Liver (tissue), 9 donors: ENCODE measurements around the gene MAPK8IP3. TPM values are rescaled to one million over a fixed set of nuclear protein-coding genes. Genes with fewer than 3 reads are reported as not detected.

Source experiments
- DNase-seq: peaks from one replicate; pipeline ENCODE4 v3.0.0-alpha.2; 2017; ENCODE audit warnings: low spot score
- H3K27ac ChIP-seq, 2 donors: one replicate each; pipeline ENCODE4 v1.7.0; 2013; ENCODE audit warnings: inconsistent platforms in 2 of 2, low read length in 2 of 2, control low read depth in 1 of 2, low read depth in 1 of 2, mild to moderate bottlenecking in 1 of 2
- H3K27me3 ChIP-seq, 4 donors: one replicate each; pipeline versions ENCODE4 v1.6.1 to v1.7.0; 2013; ENCODE audit warnings: low read length in 3 of 4, inconsistent platforms in 1 of 4, mild to moderate bottlenecking in 1 of 4, moderate library complexity in 1 of 4; ENCODE audit not compliant: control insufficient read depth in 4 of 4, insufficient read depth in 4 of 4
- H3K36me3 ChIP-seq, 4 donors: one replicate each; pipeline versions ENCODE4 v1.6.1 to v1.7.0; 2013; ENCODE audit warnings: low read length in 3 of 4, mild to moderate bottlenecking in 3 of 4, low read depth in 1 of 4, moderate library complexity in 1 of 4; ENCODE audit not compliant: control insufficient read depth in 4 of 4, insufficient read depth in 3 of 4
- H3K4me1 ChIP-seq, 4 donors: one replicate each; pipeline versions ENCODE4 v1.6.1 to v1.7.0; 2013; ENCODE audit warnings: low read length in 3 of 4, mild to moderate bottlenecking in 3 of 4, moderate library complexity in 1 of 4; ENCODE audit not compliant: control insufficient read depth in 4 of 4, insufficient read depth in 4 of 4
- H3K4me3 ChIP-seq, 3 donors: one replicate each; pipeline versions ENCODE4 v1.6.1 to v1.7.0; 2013; ENCODE audit warnings: low read length in 3 of 3, control low read depth in 1 of 3, low read depth in 1 of 3, mild to moderate bottlenecking in 1 of 3
- H3K9ac ChIP-seq, 2 donors: one replicate each; pipeline ENCODE4 v1.7.0; 2013; ENCODE audit warnings: low read length in 2 of 2, mild to moderate bottlenecking in 2 of 2, moderate library complexity in 2 of 2, control low read depth in 1 of 2, low read depth in 1 of 2
- H3K9me3 ChIP-seq, 4 donors: one replicate each; pipeline versions ENCODE4 v1.6.1 to v1.7.0; 2013; ENCODE audit warnings: low read length in 3 of 4; ENCODE audit not compliant: control insufficient read depth in 4 of 4
- ATF3 ChIP-seq: IDR thresholded peaks from 2 replicates; pipeline ENCODE4 v1.6.1; 2016; ENCODE audit warnings: antibody characterized with exemption
- EGR1 ChIP-seq, 2 donors: IDR thresholded peaks; 2 replicates each; pipeline ENCODE4 v1.6.1; 2016 to 2018; ENCODE audit warnings: antibody characterized with exemption in 2 of 2, low read depth in 2 of 2
- FOXA2 ChIP-seq: IDR thresholded peaks from 2 replicates; pipeline ENCODE4 v1.6.1; 2016; ENCODE audit warnings: antibody characterized with exemption
- GABPA ChIP-seq, 2 donors: IDR thresholded peaks in 1 of 2; conservative IDR thresholded peaks in 1 of 2; 2 replicates each; pipeline ENCODE4 v1.6.1; 2016; ENCODE audit warnings: antibody characterized with exemption in 2 of 2, mild to moderate bottlenecking in 1 of 2, moderate library complexity in 1 of 2
- HNF4A ChIP-seq, 2 donors: conservative IDR thresholded peaks; 2 replicates each; pipeline ENCODE4 v1.6.1; 2016; ENCODE audit warnings: antibody characterized with exemption in 2 of 2, mild to moderate bottlenecking in 2 of 2
- HNF4G ChIP-seq: IDR thresholded peaks from 2 replicates; pipeline ENCODE4 v1.6.1; 2016; ENCODE audit warnings: antibody characterized with exemption
- JUND ChIP-seq, 2 donors: IDR thresholded peaks; 2 replicates each; pipeline ENCODE4 v1.6.1; 2016; ENCODE audit warnings: antibody characterized with exemption in 2 of 2
- MAX ChIP-seq: IDR thresholded peaks from 2 replicates; pipeline ENCODE4 v1.6.1; 2016; ENCODE audit warnings: antibody characterized with exemption
- NR2F2 ChIP-seq: IDR thresholded peaks from 2 replicates; pipeline ENCODE4 v1.6.1; 2016; ENCODE audit warnings: antibody characterized with exemption
- REST ChIP-seq: IDR thresholded peaks from 2 replicates; pipeline ENCODE4 v1.6.1; 2016; ENCODE audit warnings: antibody characterized with exemption, mild to moderate bottlenecking
- RXRA ChIP-seq, 2 donors: IDR thresholded peaks; 2 replicates each; pipeline ENCODE4 v1.6.1; 2017 to 2018; ENCODE audit warnings: antibody characterized with exemption in 2 of 2, mild to moderate bottlenecking in 1 of 2
- SP1 ChIP-seq: IDR thresholded peaks from 2 replicates; pipeline ENCODE4 v1.6.1; 2018; ENCODE audit warnings: antibody characterized with exemption, mild to moderate bottlenecking
- TAF1 ChIP-seq: conservative IDR thresholded peaks from 2 replicates; pipeline ENCODE4 v1.6.1; 2016; ENCODE audit warnings: antibody characterized with exemption, mild to moderate bottlenecking
- YY1 ChIP-seq: IDR thresholded peaks from 2 replicates; pipeline ENCODE4 v1.6.1; 2016; ENCODE audit warnings: antibody characterized with exemption, mild to moderate bottlenecking
- WGBS: extraction: QIAGEN DNeasy Blood & Tissue Kit; methylation state at CpG from one replicate; pipeline ENCODE4 v1.1.7; 2013; 5-methylcytosine and 5-hydroxymethylcytosine counted together
- polyA plus RNA-seq, 2 donors: library from polyadenylated mRNA; stranded (reverse) in 1 of 2; unstranded in 1 of 2; fragments of 200-250 nt in 1 of 2; fragments of >200 nt in 1 of 2; fragmentation: Nextera tagmentation in 1 of 2; extraction: Ambion mirVana in 1 of 2; gene quantifications; one replicate each; pipeline versions ENCODE4 v1.2.1 to v1.2.3, GENCODE V29; 2013 to 2015
- total RNA-seq, 2 donors: library from RNA; depleted of rRNA; stranded (reverse); fragments of >200 nt; gene quantifications; one replicate each; pipeline ENCODE4 v1.2.3, GENCODE V29; 2014
- TF ChIP-seq, protein P1 (sequence below): IDR thresholded peaks from 2 replicates; pipeline ENCODE4 v1.6.1; 2016; ENCODE audit warnings: antibody characterized with exemption
- TF ChIP-seq, protein P2 (sequence below): fragments of 150-350 bp; IDR thresholded peaks from 2 replicates; pipeline ENCODE4 v1.5.1; 2017; ENCODE audit warnings: improper control_type of control experiment, low read depth, low read length; ENCODE audit not compliant: missing input control
- donor health status: healthy.
- donor health status: healthy.
- donor health status: healthy.
- donor health status: healthy.
- donor health status: healthy.

MAPK8IP3 gene
- total and polyA plus RNA-seq, 4 donors, result 4.1 to 43.0 (median 9.3) TPM

DNA sequence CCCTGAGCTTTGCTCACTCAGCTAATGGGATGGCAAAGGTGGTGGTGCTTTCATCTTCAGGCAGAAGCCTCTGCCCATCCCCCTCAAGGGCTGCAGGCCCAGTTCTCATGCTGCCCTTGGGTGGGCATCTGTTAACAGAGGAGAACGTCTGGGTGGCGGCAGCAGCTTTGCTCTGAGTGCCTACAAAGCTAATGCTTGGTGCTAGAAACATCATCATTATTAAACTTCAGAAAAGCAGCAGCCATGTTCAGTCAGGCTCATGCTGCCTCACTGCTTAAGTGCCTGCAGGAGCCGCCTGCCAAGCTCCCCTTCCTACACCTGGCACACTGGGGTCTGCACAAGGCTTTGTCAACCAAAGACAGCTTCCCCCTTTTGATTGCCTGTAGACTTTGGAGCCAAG is 5.7 kb upstream of the MAPK8IP3 start:
- peaks cover 4 to 39% (median 12%) of the 10 kb centered on the region in 4 donors for H3K36me3 ChIP-seq
- peaks cover 0 to 7% (median 0%) of the 10 kb centered on the region in 4 donors for H3K4me1 ChIP-seq
- DNase-seq, result no peak
- no peak overlapping the region for H3K27ac ChIP-seq
- no peaks in the 10 kb centered on the region for H3K27me3 ChIP-seq
- H3K9ac ChIP-seq, result no peak overlapping the region
- 93% methylated on average over 3 of the region's 3 CpGs for WGBS
- TF ChIP-seq RXRA (IDR thresholded peaks at IDR 0.05), result no peak
- TF ChIP-seq, protein P1, sequence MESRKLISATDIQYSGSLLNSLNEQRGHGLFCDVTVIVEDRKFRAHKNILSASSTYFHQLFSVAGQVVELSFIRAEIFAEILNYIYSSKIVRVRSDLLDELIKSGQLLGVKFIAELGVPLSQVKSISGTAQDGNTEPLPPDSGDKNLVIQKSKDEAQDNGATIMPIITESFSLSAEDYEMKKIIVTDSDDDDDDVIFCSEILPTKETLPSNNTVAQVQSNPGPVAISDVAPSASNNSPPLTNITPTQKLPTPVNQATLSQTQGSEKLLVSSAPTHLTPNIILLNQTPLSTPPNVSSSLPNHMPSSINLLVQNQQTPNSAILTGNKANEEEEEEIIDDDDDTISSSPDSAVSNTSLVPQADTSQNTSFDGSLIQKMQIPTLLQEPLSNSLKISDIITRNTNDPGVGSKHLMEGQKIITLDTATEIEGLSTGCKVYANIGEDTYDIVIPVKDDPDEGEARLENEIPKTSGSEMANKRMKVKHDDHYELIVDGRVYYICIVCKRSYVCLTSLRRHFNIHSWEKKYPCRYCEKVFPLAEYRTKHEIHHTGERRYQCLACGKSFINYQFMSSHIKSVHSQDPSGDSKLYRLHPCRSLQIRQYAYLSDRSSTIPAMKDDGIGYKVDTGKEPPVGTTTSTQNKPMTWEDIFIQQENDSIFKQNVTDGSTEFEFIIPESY, result no peak
- TF ChIP-seq HNF4G, result no peak
- no peak for TF ChIP-seq GABPA (IDR thresholded peaks at IDR 0.05 in 1 of 2, conservative IDR thresholded peaks at IDR 0.05 in 1 of 2)
- no peak for TF ChIP-seq REST
- TF ChIP-seq ATF3, result no peak
- TF ChIP-seq NR2F2, result no peak
- no peak for TF ChIP-seq HNF4A (conservative IDR thresholded peaks at IDR 0.05)
- TF ChIP-seq, protein P2, sequence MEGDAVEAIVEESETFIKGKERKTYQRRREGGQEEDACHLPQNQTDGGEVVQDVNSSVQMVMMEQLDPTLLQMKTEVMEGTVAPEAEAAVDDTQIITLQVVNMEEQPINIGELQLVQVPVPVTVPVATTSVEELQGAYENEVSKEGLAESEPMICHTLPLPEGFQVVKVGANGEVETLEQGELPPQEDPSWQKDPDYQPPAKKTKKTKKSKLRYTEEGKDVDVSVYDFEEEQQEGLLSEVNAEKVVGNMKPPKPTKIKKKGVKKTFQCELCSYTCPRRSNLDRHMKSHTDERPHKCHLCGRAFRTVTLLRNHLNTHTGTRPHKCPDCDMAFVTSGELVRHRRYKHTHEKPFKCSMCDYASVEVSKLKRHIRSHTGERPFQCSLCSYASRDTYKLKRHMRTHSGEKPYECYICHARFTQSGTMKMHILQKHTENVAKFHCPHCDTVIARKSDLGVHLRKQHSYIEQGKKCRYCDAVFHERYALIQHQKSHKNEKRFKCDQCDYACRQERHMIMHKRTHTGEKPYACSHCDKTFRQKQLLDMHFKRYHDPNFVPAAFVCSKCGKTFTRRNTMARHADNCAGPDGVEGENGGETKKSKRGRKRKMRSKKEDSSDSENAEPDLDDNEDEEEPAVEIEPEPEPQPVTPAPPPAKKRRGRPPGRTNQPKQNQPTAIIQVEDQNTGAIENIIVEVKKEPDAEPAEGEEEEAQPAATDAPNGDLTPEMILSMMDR, result no peak
- no peak for TF ChIP-seq TAF1
- no peak for TF ChIP-seq YY1
- no peak for TF ChIP-seq SP1
- TF ChIP-seq FOXA2, result no peak
- TF ChIP-seq MAX, result no peak
- H3K9me3 ChIP-seq, result no peaks in the 10 kb centered on the region
- no peak overlapping the region for H3K4me3 ChIP-seq

GRCh38 chr16:1701216-1701878 is 4.6 kb upstream of the MAPK8IP3 start:
- Histone ChIP-seq H3K27me3 (no peaks in the 10 kb centered on the region), H3K9ac (no peak overlapping the region), H3K4me3 (no peak overlapping the region), H3K9me3 (no peaks in the 10 kb centered on the region), H3K4me1 (peaks cover 0 to 7% (median 0%) of the 10 kb centered on the region in 4 donors), H3K27ac (no peak overlapping the region), H3K36me3 (peaks cover 4 to 39% (median 12%) of the 10 kb centered on the region in 4 donors)
- 92% methylated on average over 6 of the region's 6 CpGs for WGBS
- DNase-seq, result no peak
- TF ChIP-seq YY1, result no peak
- no peak for TF ChIP-seq GABPA (IDR thresholded peaks at IDR 0.05 in 1 of 2, conservative IDR thresholded peaks at IDR 0.05 in 1 of 2)
- TF ChIP-seq SP1, result no peak
- no peak for TF ChIP-seq HNF4G
- no peak for TF ChIP-seq HNF4A (conservative IDR thresholded peaks at IDR 0.05)
- no peak for TF ChIP-seq TAF1
- TF ChIP-seq MAX, result no peak
- no peak for TF ChIP-seq RXRA (IDR thresholded peaks at IDR 0.05)
- TF ChIP-seq EGR1 (IDR thresholded peaks at IDR 0.05; ENCODE audit: low read depth in 2 of 2), result no peak
- TF ChIP-seq, protein P1, result no peak
- no peak for TF ChIP-seq JUND (IDR thresholded peaks at IDR 0.05)
- TF ChIP-seq, protein P2, result no peak
- TF ChIP-seq ATF3, result no peak
- no peak for TF ChIP-seq FOXA2
- TF ChIP-seq NR2F2, result no peak
